DND-41 (cell line): Measurements from ENCODE around the gene TSC22D2.

ENCODE experiments used
- CTCF ChIP-seq: IDR thresholded peaks from 2 replicates; pipeline ENCODE4 v1.5.1; 2012; ENCODE audit warnings: borderline replicate concordance, low read length, moderate library complexity, mild to moderate bottlenecking; ENCODE audit not compliant: poor library complexity, severe bottlenecking; ENCODE audit errors: extremely low read depth
- EZH2 ChIP-seq: IDR thresholded peaks from 3 replicates; pipeline ENCODE4 v1.6.1; 2012; ENCODE audit warnings: borderline replicate concordance, low read depth, mild to moderate bottlenecking, moderate library complexity, low read length, inconsistent platforms; ENCODE audit not compliant: severe bottlenecking

GRCh38 chr3:150443331-150443741, 35.2 kb downstream of the TSC22D2 start:
- TF ChIP-seq CTCF = no peak
- no peak for TF ChIP-seq EZH2
